HG02642 (cell line): Measurements from ENCODE around the gene CASZ1.

ENCODE experiments used
- ATAC-seq: cut with Tn5 transposase; IDR thresholded peaks from one replicate; pipeline ENCODE4 v1.9.1; 2021; ENCODE audit warnings: mild to moderate bottlenecking; ENCODE audit not compliant: unreplicated experiment, poor library complexity

Gene CASZ1

GRCh38 chr1:10714337-10715114 is 81.9 kb downstream of the CASZ1 start:
- ATAC-seq: no peak

GRCh38 chr1:10713614-10714013 is 82.8 kb downstream of the CASZ1 start:
- no peak for ATAC-seq

GRCh38 chr1:10712568-10713362 is 83.7 kb downstream of the CASZ1 start:
- no peak for ATAC-seq

GRCh38 chr1:10710489-10710888 is 86.0 kb downstream of the CASZ1 start:
- no peak for ATAC-seq

GRCh38 chr1:10709646-10710045 is 86.8 kb downstream of the CASZ1 start:
- ATAC-seq: no peak

GRCh38 chr1:10709165-10709564 is 87.3 kb downstream of the CASZ1 start:
- no peak for ATAC-seq

- ATAC-seq: no peak
Observed at GRCh38 chr1:10708757-10709156, 87.7 kb downstream of the CASZ1 start.

GRCh38 chr1:10707208-10707607 is 89.2 kb downstream of the CASZ1 start:
- ATAC-seq: no peak

GRCh38 chr1:10706376-10706913 is 90.0 kb downstream of the CASZ1 start:
- no peak for ATAC-seq

GRCh38 chr1:10705953-10706352 is 90.5 kb downstream of the CASZ1 start:
- ATAC-seq: no peak

- ATAC-seq: no peak
Observed at GRCh38 chr1:10704368-10704882, 92.0 kb downstream of the CASZ1 start.

- ATAC-seq: no peak
Observed at GRCh38 chr1:10703702-10704101, 92.7 kb downstream of the CASZ1 start.

GRCh38 chr1:10701145-10701544 is 95.3 kb downstream of the CASZ1 start:
- ATAC-seq: no peak

GRCh38 chr1:10699470-10699835 is 97.0 kb downstream of the CASZ1 start:
- no peak for ATAC-seq

- ATAC-seq: no peak
Observed at GRCh38 chr1:10698726-10699469, 97.5 kb downstream of the CASZ1 start.

- ATAC-seq: no peak
Observed at GRCh38 chr1:10697621-10698160, 98.8 kb downstream of the CASZ1 start.

GRCh38 chr1:10696977-10697376 is 99.5 kb downstream of the CASZ1 start:
- ATAC-seq: no peak

GRCh38 chr1:10694633-10695627 is 101.5 kb downstream of the CASZ1 start:
- peak; percentile 64 for ATAC-seq

- ATAC-seq: no peak
Observed at GRCh38 chr1:10694274-10694632, 102.2 kb downstream of the CASZ1 start.
